GM18870 (cell line): ENCODE results near the gene RASSF1.

Experiments
- ATAC-seq: cut with Tn5 transposase; IDR thresholded peaks from one replicate; pipeline ENCODE4 v1.9.1; 2021; ENCODE audit warnings: moderate library complexity; ENCODE audit not compliant: unreplicated experiment

Gene RASSF1

GRCh38 chr3:50345586-50346234, 5.1 kb upstream of the RASSF1 start, which contains the start of gene ZMYND10:
ZMYND10 (minus strand) TSS chr3:50345732; CDS start chr3:50345579, 153 bp downstream.
- ATAC-seq: no peak

- no peak for ATAC-seq
Measured at GRCh38 chr3:50345008-50345407, 4.4 kb upstream of the RASSF1 start.

- ATAC-seq: no peak
Measured at GRCh38 chr3:50342813-50343633, 2.4 kb upstream of the RASSF1 start.

GRCh38 chr3:50341996-50342650, 1.5 kb upstream of the RASSF1 start:
- no peak for ATAC-seq

GRCh38 chr3:50341537-50341936, 901 bp upstream of the RASSF1 start:
- no peak for ATAC-seq

- no peak for ATAC-seq
Measured at GRCh38 chr3:50340147-50340447, 539 bp downstream of the RASSF1 start.

GRCh38 chr3:50339485-50340146, 1.0 kb downstream of the RASSF1 start:
- ATAC-seq: no peak

- ATAC-seq: no peak
Measured at GRCh38 chr3:50338965-50339364, 1.7 kb downstream of the RASSF1 start.

- peak; percentile 80 for ATAC-seq
Measured at GRCh38 chr3:50337175-50337861, 3.3 kb downstream of the RASSF1 start.

- ATAC-seq: peak; percentile 23
Measured at GRCh38 chr3:50336452-50337174, 4.0 kb downstream of the RASSF1 start.

GRCh38 chr3:50334339-50335075, 6.1 kb downstream of the RASSF1 start:
- no peak for ATAC-seq

- no peak for ATAC-seq
Measured at GRCh38 chr3:50333744-50334328, 6.8 kb downstream of the RASSF1 start.

GRCh38 chr3:50331364-50331907, 9.2 kb downstream of the RASSF1 start:
- no peak for ATAC-seq

GRCh38 chr3:50330330-50330729, 10.3 kb downstream of the RASSF1 start:
- ATAC-seq: no peak

- peak; percentile 70 for ATAC-seq
Measured at GRCh38 chr3:50327943-50328691, 12.5 kb downstream of the RASSF1 start, which contains the start of gene TUSC2. TUSC2 (minus strand) TSS chr3:50328223; CDS start chr3:50328099, 124 bp downstream.

- no peak for ATAC-seq
Measured at GRCh38 chr3:50327129-50327528, 13.5 kb downstream of the RASSF1 start.

GRCh38 chr3:50326182-50326541, 14.5 kb downstream of the RASSF1 start:
- no peak for ATAC-seq
